Smooth muscle cell (in vitro differentiated cells): ENCODE results near the gene CENPP. TPM values are rescaled to one million over a fixed set of nuclear protein-coding genes. Genes with fewer than 3 reads are reported as not detected.
A peak's percentile ranks its signal among the peaks of the same experiment; 100 is the strongest.

Experiments
- DNase-seq: peaks from one replicate; lab custom pipeline; 2025; ENCODE audit not compliant: unreplicated experiment; lab: John Stamatoyannopoulos, UW
- H2AFZ ChIP-seq: fragments of 200-600 bp; sonication (generic); 2 replicates; pipeline ENCODE4 v1.6.0; 2016; ENCODE audit warnings: antibody characterized with exemption, low read depth, mild to moderate bottlenecking
- H3F3A ChIP-seq: fragments of 200-600 bp; sonication (generic); 2 replicates; pipeline ENCODE4 v1.6.0; 2017; ENCODE audit warnings: antibody characterized with exemption, low read depth
- H3K27ac ChIP-seq: fragments of 200-600 bp; sonication (generic); 2 replicates; pipeline ENCODE4 v1.5.1; 2016; ENCODE audit warnings: low read depth, mild to moderate bottlenecking
- H3K27me3 ChIP-seq: fragments of 200-600 bp; sonication (generic); 2 replicates; pipeline ENCODE4 v1.6.1; 2016; ENCODE audit warnings: low read depth, mild to moderate bottlenecking
- H3K36me3 ChIP-seq: fragments of 200-600 bp; sonication (generic); 2 replicates; pipeline ENCODE4 v1.5.1; 2016; ENCODE audit warnings: low read depth
- H3K4me1 ChIP-seq: fragments of 200-600 bp; sonication (generic); 2 replicates; pipeline ENCODE4 v1.5.1; 2016; ENCODE audit warnings: low read depth
- H3K4me2 ChIP-seq: fragments of 200-600 bp; sonication (generic); 2 replicates; pipeline ENCODE4 v1.6.0; 2016; ENCODE audit warnings: mild to moderate bottlenecking
- H3K4me3 ChIP-seq: fragments of 200-600 bp; sonication (generic); 2 replicates; pipeline ENCODE4 v1.5.1; 2016; ENCODE audit warnings: mild to moderate bottlenecking
- H3K79me2 ChIP-seq: fragments of 200-600 bp; sonication (generic); 2 replicates; pipeline ENCODE4 v1.6.0; 2016; ENCODE audit warnings: low read depth, mild to moderate bottlenecking
- H3K9ac ChIP-seq: fragments of 200-600 bp; sonication (generic); 2 replicates; pipeline ENCODE4 v1.6.0; 2016; ENCODE audit warnings: low read depth
- H3K9me3 ChIP-seq: fragments of 200-600 bp; sonication (generic); replicated peaks from 2 replicates; pipeline ENCODE4 v1.5.1; 2016; ENCODE audit warnings: low read depth
- H4K20me1 ChIP-seq: fragments of 200-600 bp; sonication (generic); 2 replicates; pipeline ENCODE4 v1.6.0; 2016; ENCODE audit warnings: low read depth
- CTCF ChIP-seq: fragments of 200-600 bp; sonication (generic); IDR thresholded peaks from 2 replicates; pipeline ENCODE4 v1.5.1; 2017; ENCODE audit warnings: borderline replicate concordance, mild to moderate bottlenecking, antibody characterized with exemption; ENCODE audit not compliant: insufficient read depth, poor library complexity, severe bottlenecking
- WGBS: methylation state at CpG from one replicate; pipeline ENCODE4 v1.1.7; 2016; ENCODE audit warnings: low lambda C conversion rate; 5-methylcytosine and 5-hydroxymethylcytosine counted together
- polyA plus RNA-seq: library from polyadenylated mRNA; unstranded; fragments of >200 nt; fragmentation: Nextera tagmentation; extraction: Ambion mirVana; gene quantifications from 2 replicates; pipeline ENCODE4 v1.2.1, GENCODE V29; 2016
- total RNA-seq: library from RNA; depleted of rRNA; stranded (reverse); fragments of >200 nt; gene quantifications from 2 replicates; pipeline ENCODE4 v1.2.3, GENCODE V29; 2014

Gene CENPP
- total and polyA plus RNA-seq, 2 experiments from 2014 or later: 4.2 to 17.5 TPM

GRCh38 chr9:92520837-92521236 is 195.1 kb downstream of the CENPP start:
- H3K27me3 ChIP-seq: no peaks in the 10 kb centered on the region
- no peak for DNase-seq
- H3K4me2 ChIP-seq: no peak overlapping the region
- H3K79me2 ChIP-seq: no peaks in the 10 kb centered on the region
- H3K9ac ChIP-seq: no peak overlapping the region
- H3F3A ChIP-seq: no peaks in the 10 kb centered on the region
- no peak overlapping the region for H3K27ac ChIP-seq
- WGBS: 97% methylated on average over 2 of the region's 2 CpGs
- H2AFZ ChIP-seq: no peak overlapping the region
- H3K36me3 ChIP-seq: no peaks in the 10 kb centered on the region
- TF ChIP-seq CTCF: no peak
- H3K9me3 ChIP-seq: no peaks in the 10 kb centered on the region
- peaks cover 8% of the 10 kb centered on the region for H3K4me1 ChIP-seq
- no peaks in the 10 kb centered on the region for H4K20me1 ChIP-seq
- H3K4me3 ChIP-seq: no peak overlapping the region

GRCh38 chr9:92522983-92523970 is 197.5 kb downstream of the CENPP start:
- DNase-seq: no peak
- no peaks in the 10 kb centered on the region for H3K9me3 ChIP-seq
- H3K27me3 ChIP-seq: no peaks in the 10 kb centered on the region
- WGBS: 68% methylated on average over 10 of the region's 10 CpGs
- no peaks in the 10 kb centered on the region for H3K36me3 ChIP-seq
- H3K9ac ChIP-seq: no peak overlapping the region
- no peak overlapping the region for H2AFZ ChIP-seq
- H3F3A ChIP-seq: no peaks in the 10 kb centered on the region
- TF ChIP-seq CTCF: no peak
- no peak overlapping the region for H3K4me3 ChIP-seq
- no peaks in the 10 kb centered on the region for H4K20me1 ChIP-seq
- no peaks in the 10 kb centered on the region for H3K4me1 ChIP-seq
- H3K27ac ChIP-seq: no peak overlapping the region
- no peak overlapping the region for H3K4me2 ChIP-seq
- H3K79me2 ChIP-seq: no peaks in the 10 kb centered on the region

- 96% methylated on average over 1 of the region's 1 CpG for WGBS
- no peaks in the 10 kb centered on the region for H3K4me1 ChIP-seq
- H3K4me2 ChIP-seq: no peak overlapping the region
- H4K20me1 ChIP-seq: no peaks in the 10 kb centered on the region
- H2AFZ ChIP-seq: no peak overlapping the region
- H3K36me3 ChIP-seq: no peaks in the 10 kb centered on the region
- TF ChIP-seq CTCF: no peak
- H3K9me3 ChIP-seq: no peaks in the 10 kb centered on the region
- no peaks in the 10 kb centered on the region for H3K79me2 ChIP-seq
- no peak for DNase-seq
- H3K27ac ChIP-seq: peak overlapping the region; percentile 17
- no peaks in the 10 kb centered on the region for H3F3A ChIP-seq
- no peaks in the 10 kb centered on the region for H3K27me3 ChIP-seq
- no peak overlapping the region for H3K4me3 ChIP-seq
- peak overlapping the region; percentile 1 for H3K9ac ChIP-seq
Observed at GRCh38 chr9:92524881-92525280, 199.1 kb downstream of the CENPP start.
